GM12891 (cell line): ENCODE data around the gene STARD9.

Experiments
- DNase-seq: peaks from one replicate; pipeline ENCODE4 v3.0.0; 2011; ENCODE audit warnings: low spot score; ENCODE audit not compliant: insufficient read length
- FAIRE-seq: peaks from 2 replicates; lab custom pipeline; 2011; peaks lifted over from hg19 to GRCh38; lab: Jason Lieb, UNC
- PAX5 ChIP-seq: IDR thresholded peaks from 2 replicates; pipeline ENCODE4 v1.6.1; 2011; ENCODE audit warnings: low read length, moderate library complexity, mild to moderate bottlenecking; ENCODE audit not compliant: insufficient read depth, severe bottlenecking
- POLR2A ChIP-seq: IDR thresholded peaks from 2 replicates; pipeline ENCODE4 v1.6.1; 2011; ENCODE audit warnings: low read depth, low read length, control low read depth
- POLR2AphosphoS5 ChIP-seq: IDR thresholded peaks from 2 replicates; pipeline ENCODE4 v1.6.1; 2011; ENCODE audit warnings: low read depth, low read length, control low read depth
- POU2F2 ChIP-seq: IDR thresholded peaks from 2 replicates; pipeline ENCODE4 v1.6.1; 2011; ENCODE audit warnings: low read depth, mild to moderate bottlenecking, control low read depth, low read length, moderate library complexity
- SPI1 ChIP-seq: IDR thresholded peaks from 2 replicates; pipeline ENCODE4 v1.6.1; 2011; ENCODE audit warnings: low read depth, low read length, control low read depth
- TAF1 ChIP-seq: IDR thresholded peaks from 2 replicates; pipeline ENCODE4 v1.6.1; 2011; ENCODE audit warnings: low read depth, low read length, control low read depth

Gene STARD9

DNA sequence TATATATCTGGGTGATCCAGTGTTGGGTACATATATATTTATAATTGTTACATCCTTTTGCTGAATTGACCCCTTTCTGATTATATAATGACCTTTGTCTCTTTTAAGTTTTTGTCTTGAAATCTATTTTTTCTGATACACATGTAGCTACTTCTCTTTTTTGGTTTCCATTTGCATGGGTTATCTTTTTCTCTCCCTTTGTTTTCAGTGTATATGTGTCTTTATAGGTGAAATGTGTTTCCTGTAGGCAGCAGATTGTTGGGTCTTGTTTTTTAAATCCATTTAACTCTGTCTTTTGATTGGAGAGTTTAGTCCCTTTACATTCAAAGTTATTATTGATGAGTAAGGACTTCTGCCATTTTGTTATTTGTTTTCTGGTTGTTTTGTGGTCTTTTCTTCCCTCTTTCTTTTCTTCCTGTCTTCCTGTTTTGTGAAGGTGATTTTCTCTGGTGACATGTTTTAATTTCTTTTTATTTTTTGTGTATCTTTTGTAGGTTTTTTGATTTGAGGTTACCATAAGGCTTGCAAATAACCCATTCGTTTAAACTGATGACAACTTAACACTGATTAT, 56.8 kb downstream of the STARD9 start:
- TF ChIP-seq PAX5 = no peak
- no peak for TF ChIP-seq POU2F2
- no peak for TF ChIP-seq SPI1
- no peak for TF ChIP-seq POLR2A
- no peak for TF ChIP-seq POLR2AphosphoS5
- no peak for TF ChIP-seq TAF1
- no peak for FAIRE-seq
- DNase-seq = no peak

DNA sequence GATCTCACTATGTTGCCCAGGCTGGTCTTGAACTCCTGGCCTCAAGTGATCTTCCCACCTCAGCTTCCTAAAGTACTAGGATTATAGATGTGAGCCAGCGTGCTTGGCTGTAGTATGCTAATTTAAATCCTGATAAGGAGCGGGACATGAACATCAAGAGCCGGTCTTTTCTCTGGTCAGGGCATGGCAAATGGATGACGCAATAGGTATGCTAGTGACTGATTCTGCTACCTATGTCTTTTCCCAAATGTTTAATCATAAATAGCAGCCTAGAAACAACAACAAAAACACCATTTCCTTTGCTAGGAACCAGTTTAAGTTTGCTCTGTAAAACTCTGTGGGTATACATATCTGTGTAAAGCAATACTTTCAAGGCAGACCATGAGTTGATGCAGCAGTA, 64.7 kb downstream of the STARD9 start:
- no peak for TF ChIP-seq PAX5
- TF ChIP-seq POLR2AphosphoS5 = no peak
- TF ChIP-seq SPI1 = no peak
- TF ChIP-seq POLR2A = no peak
- no peak for TF ChIP-seq TAF1
- no peak for TF ChIP-seq POU2F2
- DNase-seq (no peak), FAIRE-seq (no peak)

DNA sequence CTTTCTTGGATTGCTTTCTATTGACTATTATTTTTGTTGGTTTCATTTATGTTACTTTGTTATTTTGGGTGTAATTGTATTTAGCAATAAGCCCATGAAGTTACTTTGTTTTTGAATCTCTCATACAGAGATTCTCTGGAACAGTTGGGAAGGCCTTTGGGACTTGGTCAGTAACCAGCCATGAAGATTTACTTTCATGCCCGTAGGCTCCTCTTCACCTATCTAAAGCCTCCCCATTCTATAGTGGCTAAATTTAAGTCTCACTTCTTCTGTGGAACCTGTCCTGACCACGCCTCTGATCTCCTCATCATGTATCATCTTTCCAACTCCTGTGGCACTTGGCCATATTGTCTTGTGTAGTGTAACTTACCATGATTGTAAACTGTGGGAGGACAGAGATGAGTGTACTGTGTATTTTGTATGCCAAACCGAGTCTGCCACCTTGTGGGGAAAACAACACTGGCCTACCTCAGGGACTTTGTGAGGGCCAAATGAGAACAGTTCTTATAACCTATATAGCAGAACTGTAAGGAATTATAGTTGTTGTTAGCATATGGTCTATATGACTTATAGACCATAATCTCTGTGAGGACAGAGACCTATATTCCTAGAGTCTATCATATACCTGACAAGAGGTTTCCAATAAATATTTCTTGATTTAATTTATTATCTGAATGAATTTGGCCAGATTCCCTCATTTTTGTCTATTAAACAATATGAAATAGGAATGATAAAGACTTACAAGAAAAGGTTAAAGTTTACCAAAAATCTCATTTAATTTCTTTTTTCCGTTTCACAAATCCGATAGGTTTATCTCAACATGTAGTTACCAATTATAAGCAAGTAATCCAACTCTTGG, 75.0 kb downstream of the STARD9 start:
- no peak for TF ChIP-seq TAF1
- no peak for TF ChIP-seq POU2F2
- TF ChIP-seq PAX5 = no peak
- no peak for TF ChIP-seq POLR2A
- no peak for TF ChIP-seq POLR2AphosphoS5
- no peak for TF ChIP-seq SPI1
- DNase-seq (peak; percentile 32), FAIRE-seq (peak; percentile 87)

DNA sequence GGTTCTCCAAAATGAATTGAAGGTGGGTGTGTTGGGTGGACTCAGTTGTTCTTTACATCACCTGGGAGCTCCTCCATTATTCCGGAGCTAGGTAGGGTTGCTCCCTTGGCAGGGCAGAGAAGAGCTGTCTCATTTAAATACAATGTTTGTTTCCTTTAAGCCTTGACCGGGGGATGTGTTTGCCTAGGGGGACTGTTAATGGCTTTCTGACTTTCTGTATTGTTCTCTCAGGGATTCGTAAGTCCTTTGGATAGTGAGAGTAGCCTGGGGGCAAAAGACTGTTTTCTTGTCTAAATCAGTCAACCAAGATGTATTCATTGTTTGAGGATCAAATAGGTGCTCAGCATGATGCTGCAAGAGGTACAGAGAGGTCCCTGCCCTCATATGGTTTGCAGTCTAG, 90.4 kb downstream of the STARD9 start:
- no peak for TF ChIP-seq POU2F2
- TF ChIP-seq POLR2AphosphoS5 = no peak
- no peak for TF ChIP-seq TAF1
- TF ChIP-seq PAX5 = no peak
- TF ChIP-seq POLR2A = no peak
- TF ChIP-seq SPI1 = no peak
- DNase-seq = no peak

DNA sequence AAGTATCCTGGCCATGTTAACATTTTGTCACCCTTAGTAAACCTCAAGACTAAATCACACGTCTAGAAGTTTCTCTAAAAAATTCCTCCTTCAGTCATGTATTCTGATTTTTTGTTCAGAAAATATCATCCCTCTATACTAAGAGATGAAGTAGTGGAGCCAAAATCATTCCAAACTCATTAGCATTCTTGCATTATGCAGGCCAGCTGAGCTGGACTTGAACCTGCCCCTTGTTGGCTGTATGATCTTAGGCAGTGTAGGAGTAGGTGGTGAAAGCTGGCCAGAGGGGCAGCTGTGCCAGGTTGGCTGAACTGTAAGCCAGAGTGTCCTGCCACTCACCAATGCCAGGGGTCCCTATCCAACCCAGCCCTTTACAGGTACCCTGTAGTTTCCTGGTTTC, 92.4 kb downstream of the STARD9 start:
- FAIRE-seq (no peak), DNase-seq (no peak)
- TF ChIP-seq TAF1 (no peak), POU2F2 (no peak), POLR2A (no peak), SPI1 (no peak), PAX5 (no peak), POLR2AphosphoS5 (no peak)

More for the DNA sequence above, 90.4 kb downstream of the STARD9 start:
- FAIRE-seq = no peak

DNA sequence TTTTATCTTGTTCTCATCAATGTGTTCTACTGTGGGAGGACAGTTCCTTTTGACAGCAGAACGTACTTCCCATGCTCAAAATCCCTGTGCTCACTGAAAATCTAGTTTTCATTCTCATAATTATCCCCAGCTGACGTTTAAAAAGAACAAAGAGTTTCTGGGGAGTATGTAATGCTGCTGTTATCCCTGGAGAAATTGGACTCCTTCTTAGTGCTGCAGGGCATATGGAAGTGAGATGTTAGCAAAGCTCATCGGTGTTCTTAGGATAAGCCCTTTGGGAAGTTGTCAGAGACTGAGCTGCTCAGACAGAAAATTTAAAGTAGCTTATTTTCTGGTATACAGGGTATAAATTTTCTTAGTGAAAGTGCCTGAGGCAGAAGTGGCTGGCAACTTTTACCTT, 95.0 kb downstream of the STARD9 start:
- TF ChIP-seq POLR2AphosphoS5 = no peak
- TF ChIP-seq TAF1 = no peak
- TF ChIP-seq POLR2A = no peak
- no peak for TF ChIP-seq PAX5
- TF ChIP-seq SPI1 = no peak
- TF ChIP-seq POU2F2 = no peak
- FAIRE-seq (no peak), DNase-seq (no peak)

DNA sequence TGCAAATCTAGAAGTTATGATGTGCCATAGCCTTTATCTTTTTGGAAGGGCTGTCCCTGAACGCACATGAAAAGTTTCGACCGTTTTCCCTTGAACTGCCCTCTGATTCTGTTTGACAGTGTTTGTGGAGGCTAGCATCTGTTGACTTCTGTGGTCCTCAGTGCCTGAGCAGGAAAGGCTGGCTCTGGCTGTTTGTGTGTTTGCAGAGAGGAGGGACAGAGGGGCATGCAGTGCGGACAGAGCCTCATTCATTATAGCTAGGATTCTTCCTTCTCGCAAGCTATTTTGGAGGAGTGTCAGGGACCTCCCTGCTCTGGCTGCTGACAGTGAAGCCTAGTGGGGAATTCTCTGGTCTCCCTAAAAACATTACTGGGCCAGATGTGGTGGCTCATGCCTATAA, 97.0 kb downstream of the STARD9 start:
- FAIRE-seq = no peak
- TF ChIP-seq POLR2AphosphoS5 (no peak), TAF1 (no peak), POLR2A (no peak), PAX5 (no peak)
- DNase-seq = no peak

DNA sequence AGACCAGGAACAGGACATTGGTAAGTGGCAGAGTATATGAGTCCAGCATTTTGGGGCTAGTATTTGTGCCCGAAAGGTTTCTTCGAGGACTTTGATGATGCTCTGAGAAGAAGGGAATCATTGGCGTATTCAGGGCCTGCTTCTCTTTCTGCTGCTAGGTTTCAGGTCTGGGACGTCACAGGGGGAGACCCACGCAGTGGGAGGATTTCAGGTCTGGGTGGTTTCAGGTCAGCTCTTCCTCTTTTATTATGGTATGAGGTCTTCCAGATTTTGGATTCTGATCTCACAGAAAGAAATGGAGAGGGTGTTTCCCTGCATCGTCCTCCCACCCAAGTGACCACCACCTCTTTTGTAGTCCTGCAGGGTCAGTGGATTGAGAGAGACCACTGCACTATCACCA, 99.1 kb downstream of the STARD9 start:
- no peak for DNase-seq
- peak; percentile 75 for TF ChIP-seq SPI1
- TF ChIP-seq POLR2AphosphoS5 = no peak
- FAIRE-seq = no peak

DNA sequence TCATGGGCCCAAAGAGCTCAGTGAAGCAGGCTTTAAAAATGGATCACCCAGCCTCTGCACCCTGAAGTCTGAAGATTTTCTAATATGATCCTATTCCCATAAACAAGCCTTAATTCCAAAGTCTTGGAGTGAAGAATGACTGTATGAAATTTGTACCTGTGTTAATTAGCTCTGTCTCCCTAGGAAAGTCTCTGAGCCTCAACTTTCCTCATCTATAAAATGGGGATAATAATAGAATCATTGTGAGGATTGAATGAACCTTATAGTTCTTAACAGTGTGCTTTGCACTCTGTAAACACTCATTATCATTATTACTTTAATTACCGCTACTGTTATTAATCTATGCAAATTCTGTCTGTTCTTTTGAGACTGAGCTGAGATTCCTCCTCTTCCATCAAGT, 99.6 kb downstream of the STARD9 start:
- no peak for TF ChIP-seq POLR2A
- TF ChIP-seq PAX5 = no peak
- no peak for TF ChIP-seq TAF1
- TF ChIP-seq POLR2AphosphoS5 = no peak
- no peak for TF ChIP-seq POU2F2
- FAIRE-seq = no peak
- DNase-seq = no peak
